ENCODE measurements around the gene DCST1. TPM values are rescaled to one million over a fixed set of nuclear protein-coding genes. Genes with fewer than 3 reads are reported as not detected.

The DCST1 gene
- total RNA-seq, 1 donor from 2014 or later, result not detected

GRCh38 chr1:155030899-155031298, 2.7 kb upstream of the DCST1 start:
- DNase-seq (ENCODE audit: low read depth in 2 of 2), result no peak

- no peak for DNase-seq (ENCODE audit: low read depth in 2 of 2)
Observed at GRCh38 chr1:155032886-155033285, 738 bp upstream of the DCST1 start.

DNA sequence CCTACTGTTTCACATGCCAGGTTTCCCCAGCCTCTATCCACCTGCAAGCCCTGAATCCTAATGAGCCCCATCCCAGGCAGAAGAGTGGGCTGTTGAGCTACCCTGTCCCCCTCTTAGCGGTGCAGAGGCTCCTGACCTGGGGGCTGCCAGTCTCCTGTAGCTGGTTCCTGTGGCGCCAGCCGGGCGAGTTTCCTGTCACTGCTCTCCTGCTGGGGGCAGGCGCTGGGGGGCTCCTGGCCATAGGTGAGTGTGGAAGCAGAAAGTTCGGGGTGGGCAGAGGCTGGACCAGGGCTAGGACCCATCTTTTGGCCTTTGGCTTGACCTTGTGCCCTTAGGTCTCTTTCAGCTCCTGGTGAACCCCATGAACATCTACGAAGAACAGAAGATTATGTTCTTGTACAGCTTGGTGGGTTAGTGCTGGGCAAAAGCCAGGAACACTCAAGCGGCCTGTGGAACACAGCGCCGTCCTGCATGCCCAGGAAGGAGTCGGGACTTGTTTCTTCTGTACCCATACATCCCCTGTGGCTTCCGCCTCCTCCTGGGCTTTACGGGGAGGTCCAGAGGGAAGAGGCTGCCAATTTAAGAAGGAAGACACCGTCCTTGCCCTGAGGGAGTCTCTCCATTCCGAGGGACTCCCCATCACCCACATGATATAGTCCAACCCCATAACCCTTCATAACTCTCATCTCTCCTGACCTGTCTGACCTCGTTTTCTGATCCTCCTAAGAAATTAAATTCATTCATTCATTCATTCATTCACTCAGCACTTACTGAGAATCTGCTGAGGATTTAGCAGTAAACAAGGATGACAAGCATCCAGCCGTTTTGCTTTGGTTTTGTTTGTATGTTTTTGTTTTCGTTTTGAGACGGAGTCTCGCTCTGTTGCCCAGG, 939 bp downstream of the DCST1 start:
- no peak for DNase-seq (ENCODE audit: low read depth in 2 of 2)

DNA sequence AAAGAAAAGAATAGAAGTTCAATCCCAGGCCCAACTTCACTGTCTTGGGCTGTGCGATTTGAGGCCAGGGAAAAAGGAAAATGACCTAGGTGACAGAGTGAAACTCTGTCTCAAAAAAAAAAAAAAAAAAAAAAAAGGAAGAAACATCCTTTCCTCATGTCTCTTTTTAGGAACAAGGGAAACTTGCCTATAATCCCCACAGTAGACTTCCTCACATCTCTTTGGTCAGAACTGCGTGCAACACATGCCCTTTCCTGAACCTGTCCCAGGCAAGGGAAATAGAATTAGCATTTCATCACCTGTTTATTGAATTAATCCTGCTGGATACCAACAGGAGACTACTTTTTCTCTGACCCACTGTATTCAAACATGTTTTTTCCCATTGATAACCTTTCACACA, 2.3 kb downstream of the DCST1 start:
- no peak for DNase-seq (ENCODE audit: low read depth in 2 of 2)

DNA sequence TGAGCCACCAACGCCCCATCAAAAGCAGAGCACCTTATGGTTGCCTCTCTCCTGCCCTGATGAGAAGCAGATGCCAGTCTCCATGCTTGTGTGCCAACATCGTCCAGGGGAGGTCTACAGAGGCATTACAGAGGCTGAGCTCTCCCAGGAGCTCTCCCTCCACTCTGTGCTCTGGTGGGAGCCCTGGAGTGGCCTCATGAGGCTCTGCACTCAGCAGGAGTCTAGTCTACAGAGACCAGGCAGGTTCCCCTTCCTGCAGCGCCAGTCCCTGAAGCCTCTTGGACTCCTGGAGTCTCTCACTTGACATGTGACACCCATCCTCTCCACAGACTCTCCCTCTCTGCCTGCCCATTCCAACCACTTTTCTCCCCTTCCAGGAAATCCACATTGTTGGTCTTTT, 3.4 kb downstream of the DCST1 start:
- DNase-seq (ENCODE audit: low read depth in 2 of 2), result no peak

DNA sequence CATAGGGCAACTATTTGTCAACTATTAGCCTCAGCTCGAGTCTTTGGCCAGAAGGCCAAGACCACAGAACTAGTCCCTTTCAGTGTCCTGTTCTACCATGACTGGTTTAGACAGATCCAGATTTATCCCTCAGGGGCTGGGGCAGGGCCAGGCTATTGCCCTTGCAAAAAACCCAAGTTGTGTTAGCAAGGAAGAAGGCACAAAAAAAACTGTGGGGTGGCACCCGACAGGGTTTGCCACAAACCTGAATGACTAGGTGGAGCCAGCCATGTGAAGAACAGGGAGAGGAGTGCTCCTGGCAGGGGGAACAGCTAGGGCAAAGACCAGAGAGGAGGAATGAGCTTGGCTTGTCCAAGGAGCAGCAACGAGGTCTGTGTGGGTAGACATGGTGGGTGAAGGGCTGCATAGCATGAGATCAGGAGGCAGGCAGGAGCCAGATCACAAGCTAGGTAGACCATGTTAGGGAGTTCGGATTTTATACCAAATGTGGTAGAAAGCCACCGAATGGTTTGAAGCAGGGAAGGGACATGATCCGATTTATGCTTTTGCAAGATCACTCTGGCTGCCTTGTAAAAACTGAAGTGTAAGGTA, 4.3 kb downstream of the DCST1 start:
- DNase-seq (ENCODE audit: low read depth in 2 of 2), result no peak

- peak in 1 of 2 donors; percentile 39 for DNase-seq (ENCODE audit: low read depth in 2 of 2)
Observed at GRCh38 chr1:155038602-155039307, 5.1 kb downstream of the DCST1 start.

GRCh38 chr1:155039308-155039669, 5.7 kb downstream of the DCST1 start:
- no peak for DNase-seq (ENCODE audit: low read depth in 2 of 2)

DNA sequence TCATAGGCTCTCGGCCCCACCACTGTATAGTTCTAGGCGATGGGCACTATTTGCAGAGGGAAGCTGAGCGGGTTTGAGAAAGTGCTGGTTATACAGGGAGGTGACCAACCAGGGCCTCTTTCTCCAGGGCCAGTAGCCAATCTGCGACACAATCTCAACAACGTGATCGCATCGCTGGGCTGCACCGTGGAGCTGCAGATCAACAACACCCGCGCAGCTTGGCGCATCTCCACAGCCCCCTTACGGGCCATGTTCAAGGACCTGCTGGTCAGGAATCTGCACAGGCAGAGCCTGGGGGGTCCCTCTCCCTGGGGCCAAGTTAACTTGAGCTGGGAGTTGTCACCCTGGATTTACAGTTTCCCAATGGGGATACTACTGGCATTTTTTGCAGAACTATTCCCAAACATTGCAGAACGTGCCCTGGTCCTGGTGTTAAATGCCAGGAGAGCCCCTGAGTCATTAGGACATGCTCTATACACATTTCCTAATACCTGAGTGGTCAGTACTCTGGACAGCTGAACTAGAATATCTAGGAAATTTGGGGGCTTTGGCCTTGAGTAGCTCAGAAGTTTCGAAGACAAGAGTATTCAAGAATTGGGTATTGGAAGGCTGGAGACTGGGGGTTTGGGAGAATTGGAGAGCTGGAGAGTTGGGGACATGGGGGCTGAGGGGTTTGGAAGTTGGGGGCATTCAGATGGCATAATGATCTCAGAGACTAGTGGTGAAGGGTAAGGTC, 6.9 kb downstream of the DCST1 start:
- DNase-seq (ENCODE audit: low read depth in 2 of 2), result no peak

DNA sequence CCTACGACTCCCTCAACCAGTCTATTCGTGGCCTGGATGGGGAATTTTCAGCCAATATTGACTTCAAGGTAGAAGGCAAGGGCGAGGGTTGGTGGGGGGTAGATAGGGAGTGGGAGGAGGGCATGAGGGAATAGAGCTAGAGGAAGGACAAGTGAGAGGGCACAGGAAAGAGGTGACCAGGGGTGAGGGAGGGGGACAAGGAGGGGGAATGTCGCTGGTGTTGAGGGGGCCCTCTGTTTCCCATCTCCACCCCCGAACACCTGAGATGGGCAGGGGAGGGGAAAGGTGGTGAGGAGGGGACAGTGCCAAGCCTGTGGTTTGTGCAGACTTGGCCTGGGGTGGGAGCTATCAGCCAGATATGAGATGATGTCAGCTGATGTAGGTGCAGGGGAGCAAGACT, 9.2 kb downstream of the DCST1 start:
- no peak for DNase-seq (ENCODE audit: low read depth in 2 of 2)

DNA sequence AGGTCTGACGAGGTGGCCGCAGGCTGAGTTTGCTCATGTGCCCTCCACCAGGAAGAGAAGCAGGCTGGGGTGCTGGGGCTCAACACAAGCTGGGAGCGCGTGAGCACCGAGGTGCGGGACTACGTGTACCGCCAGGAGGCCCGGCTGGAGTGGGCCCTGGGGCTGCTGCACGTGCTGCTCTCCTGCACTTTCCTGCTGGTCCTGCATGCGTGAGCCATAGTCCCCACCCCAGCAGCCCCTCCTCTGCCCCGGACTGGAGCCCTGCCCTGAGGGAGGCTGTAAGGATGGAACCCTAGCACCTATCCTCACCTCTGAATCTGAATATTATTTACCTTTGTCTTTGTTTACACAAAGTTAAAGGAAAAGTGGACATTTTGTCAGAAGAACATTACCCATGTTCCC, 9.7 kb downstream of the DCST1 start:
- DNase-seq (ENCODE audit: low read depth in 2 of 2), result no peak

DNA sequence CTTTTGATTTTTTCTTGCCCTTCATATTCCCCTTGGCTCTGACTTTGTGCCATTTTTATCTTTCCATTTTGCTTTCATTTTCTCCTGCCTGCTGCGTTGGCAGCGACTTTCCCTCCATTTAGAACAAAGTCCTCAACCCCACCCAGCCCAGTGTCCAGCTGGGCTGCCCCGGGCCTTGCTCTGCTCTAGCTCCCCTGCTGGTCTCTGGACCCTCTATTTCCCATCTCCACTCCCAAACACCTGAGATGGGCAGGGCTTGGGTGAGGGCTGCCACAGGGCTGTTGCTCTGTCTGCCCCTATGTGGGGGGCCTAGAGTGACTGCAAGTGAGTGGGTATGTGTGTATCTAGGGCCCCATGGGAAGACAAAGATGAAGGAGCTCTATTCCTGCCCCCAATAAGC, 10.2 kb downstream of the DCST1 start:
- no peak for DNase-seq (ENCODE audit: low read depth in 2 of 2)

DNA sequence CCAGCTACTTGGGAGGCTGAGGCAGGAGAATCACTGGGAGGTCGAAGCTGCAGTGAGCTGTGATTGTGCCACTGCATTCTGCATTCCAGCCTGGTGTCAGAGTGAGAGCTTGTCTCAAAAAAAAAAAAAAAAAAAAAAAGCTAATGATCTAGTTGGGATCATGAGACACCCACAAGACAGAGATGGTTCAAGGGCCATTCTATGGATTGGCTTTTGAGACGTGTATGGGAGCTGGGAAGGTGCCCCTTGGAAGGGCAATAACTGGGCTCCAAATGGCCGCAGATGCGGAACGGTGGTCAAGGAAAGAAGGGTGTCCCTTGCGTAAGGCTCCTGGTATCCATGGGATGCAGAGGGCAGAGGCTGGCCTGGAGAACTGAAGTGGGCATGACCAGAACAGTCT, 10.7 kb downstream of the DCST1 start:
- DNase-seq (ENCODE audit: low read depth in 2 of 2), result no peak

- DNase-seq (ENCODE audit: low read depth in 2 of 2), result peak; percentile 80 to 85
Observed at GRCh38 chr1:155044812-155045657, 11.4 kb downstream of the DCST1 start.

DNA sequence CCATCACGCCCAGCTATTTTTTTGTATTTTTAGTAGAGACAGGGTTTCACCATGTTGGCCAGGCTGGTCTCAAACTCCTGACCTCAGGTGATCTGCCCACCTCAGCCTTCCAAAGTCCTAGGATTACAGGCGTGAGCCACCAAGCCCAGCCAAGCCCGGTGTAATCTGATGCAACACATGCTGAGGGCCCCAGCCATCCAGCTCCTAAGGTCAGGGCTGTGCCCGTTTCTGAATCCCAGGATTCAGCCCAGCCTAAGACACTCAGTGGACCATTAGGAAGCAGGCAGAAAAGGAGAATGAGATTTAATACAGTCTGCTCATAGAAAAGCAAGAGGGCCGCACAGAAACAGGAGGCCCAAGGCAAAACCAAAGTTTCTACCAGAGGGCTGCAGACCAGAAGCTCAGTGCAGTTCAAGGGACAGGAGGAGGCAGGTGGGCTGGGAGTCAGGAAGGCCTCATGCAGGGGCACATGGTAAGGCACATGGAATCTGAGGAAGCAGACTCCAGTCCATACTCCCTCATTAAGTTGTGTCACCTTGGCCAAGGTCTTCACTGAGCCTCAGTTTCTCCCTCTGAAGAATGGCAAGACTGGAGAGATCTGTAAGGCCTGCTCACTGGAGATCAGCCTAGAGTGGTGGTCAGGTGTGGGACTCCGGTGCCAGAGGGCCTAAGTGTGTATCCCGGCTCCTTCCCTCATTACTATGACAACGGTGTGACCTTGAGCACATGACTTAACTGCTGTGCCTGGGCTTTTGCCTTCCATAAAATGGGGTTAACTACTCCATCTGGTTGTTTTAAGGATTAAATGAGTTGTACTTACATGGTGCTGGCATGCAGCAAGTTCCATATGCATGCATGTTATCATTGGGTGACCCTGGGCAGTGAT, 15.1 kb downstream of the DCST1 start:
- DNase-seq (ENCODE audit: low read depth in 2 of 2), result no peak

DNA sequence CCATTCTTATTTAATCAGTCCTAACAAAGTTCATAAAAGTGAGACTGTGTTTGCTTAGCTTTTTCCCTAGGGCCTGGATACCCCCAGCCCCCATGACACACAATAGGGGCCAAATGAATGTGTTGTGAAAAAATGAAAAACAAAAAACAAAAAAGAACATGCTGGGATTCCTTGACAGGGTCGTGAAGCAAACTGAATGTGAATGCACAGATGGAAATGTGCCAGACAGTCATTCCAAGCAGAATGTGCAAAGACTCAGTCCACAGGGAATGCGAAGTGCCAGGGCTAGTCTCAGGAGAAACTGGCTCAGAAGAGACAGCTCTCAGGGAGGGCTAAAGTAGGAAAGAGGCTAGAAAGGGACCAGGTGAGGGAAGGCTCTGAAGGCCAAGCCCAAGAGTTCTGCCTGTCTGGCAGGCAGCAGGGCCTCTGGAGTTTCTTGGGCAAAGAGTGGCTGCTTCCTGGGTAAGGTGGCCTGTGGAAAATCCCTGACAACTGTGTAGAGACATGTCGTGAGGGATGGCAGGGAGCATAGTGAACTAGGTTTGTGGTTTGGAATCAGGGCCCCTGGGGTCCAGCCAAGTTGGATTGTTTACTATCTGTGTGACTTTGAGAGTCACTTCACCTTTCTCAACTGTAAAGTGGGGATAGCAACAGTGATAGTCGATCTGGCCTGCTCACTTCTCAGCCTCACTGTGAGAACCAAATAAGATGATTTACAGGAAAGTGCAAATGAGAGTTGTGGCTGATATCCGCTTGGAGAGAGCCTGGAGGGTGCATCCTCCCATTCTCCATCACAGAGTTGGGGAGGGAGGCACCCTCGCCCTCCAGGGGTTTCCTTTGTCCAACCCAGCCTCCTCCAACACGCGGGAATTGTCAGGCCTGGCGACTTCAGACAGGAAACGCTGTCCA, 16.3 kb downstream of the DCST1 start:
- no peak for DNase-seq (ENCODE audit: low read depth in 2 of 2)

GRCh38 chr1:155050560-155051341, 17.1 kb downstream of the DCST1 start, which contains the start of gene ADAM15:
Gene ADAM15 (plus strand): TSS chr1:155051316. CDS start chr1:155051387, 71 bp downstream.
- peak; percentile 79 to 87 for DNase-seq (ENCODE audit: low read depth in 2 of 2)

- no peak for DNase-seq (ENCODE audit: low read depth in 2 of 2)
Observed at GRCh38 chr1:155051342-155051776, 17.7 kb downstream of the DCST1 start.

All from lung microvascular endothelial cell (primary cell).